Thyroid gland (tissue), 4 donors: Measurements from ENCODE around the gene ZNF469. TPM values are rescaled to one million over a fixed set of nuclear protein-coding genes. Genes with fewer than 3 reads are reported as not detected.

Source experiments
- DNase-seq, 2 donors: peaks; one replicate each; pipeline ENCODE4 v3.0.0-alpha.2; 2019
- H3K27ac ChIP-seq, 3 donors: fragments of 200-600 bp; sonication (generic); 1 replicate in 2 of 3; 2 replicates in 1 of 3; pipeline ENCODE4 v1.5.1; 2016 to 2019; ENCODE audit warnings: mild to moderate bottlenecking in 1 of 3, moderate library complexity in 1 of 3
- H3K27me3 ChIP-seq: fragments of 200-600 bp; sonication (generic); one replicate; pipeline ENCODE4 v1.5.1; 2019
- H3K36me3 ChIP-seq, 2 donors: fragments of 200-600 bp; sonication (generic); one replicate each; pipeline ENCODE4 v1.5.1; 2016 to 2019
- H3K4me1 ChIP-seq, 2 donors: fragments of 200-600 bp; sonication (generic); one replicate each; pipeline ENCODE4 v1.5.1; 2017 to 2019
- H3K4me3 ChIP-seq, 3 donors: fragments of 200-600 bp; sonication (generic); replicated peaks in 1 of 3; 1 replicate in 2 of 3; 2 replicates in 1 of 3; pipeline ENCODE4 v1.5.1; 2016; ENCODE audit warnings: mild to moderate bottlenecking in 1 of 3
- H3K9me3 ChIP-seq: fragments of 200-600 bp; sonication (generic); one replicate; pipeline ENCODE4 v1.5.1; 2017
- CTCF ChIP-seq, 6 experiments: fragments of 200-600 bp in 3 of 6; fragments of 450-650 bp in 3 of 6; sonication (generic) in 3 of 6; IDR thresholded peaks; one replicate each; pipeline ENCODE4 v1.5.1; 2016 to 2019; ENCODE audit warnings: antibody characterized with exemption in 6 of 6, mild to moderate bottlenecking in 2 of 6, inconsistent platforms in 1 of 6, moderate library complexity in 1 of 6
- POLR2A ChIP-seq, 2 donors: fragments of 450-650 bp; IDR thresholded peaks; one replicate each; pipeline ENCODE4 v1.6.1; 2017; ENCODE audit warnings: antibody characterized with exemption in 2 of 2, mild to moderate bottlenecking in 2 of 2, moderate library complexity in 1 of 2
- WGBS, 2 donors: methylation state at CpG; one replicate each; pipeline ENCODE4 v1.1.5; 2017; 5-methylcytosine and 5-hydroxymethylcytosine counted together
- intact Hi-C: fragments of 100-400 bp; cut with DNase I; formaldehyde crosslinking; loops from one replicate; pipeline ENCODE4 v1.15.1; 2023
- total RNA-seq, 4 donors: library from RNA; depleted of rRNA; stranded (reverse); fragments of >200 nt; gene quantifications; one replicate each; pipeline ENCODE4 v1.2.3, GENCODE V29; 2016

ZNF469 gene
- total RNA-seq, 4 donors from 2014 or later, result 0.22 to 0.96 (median 0.32) TPM

DNA sequence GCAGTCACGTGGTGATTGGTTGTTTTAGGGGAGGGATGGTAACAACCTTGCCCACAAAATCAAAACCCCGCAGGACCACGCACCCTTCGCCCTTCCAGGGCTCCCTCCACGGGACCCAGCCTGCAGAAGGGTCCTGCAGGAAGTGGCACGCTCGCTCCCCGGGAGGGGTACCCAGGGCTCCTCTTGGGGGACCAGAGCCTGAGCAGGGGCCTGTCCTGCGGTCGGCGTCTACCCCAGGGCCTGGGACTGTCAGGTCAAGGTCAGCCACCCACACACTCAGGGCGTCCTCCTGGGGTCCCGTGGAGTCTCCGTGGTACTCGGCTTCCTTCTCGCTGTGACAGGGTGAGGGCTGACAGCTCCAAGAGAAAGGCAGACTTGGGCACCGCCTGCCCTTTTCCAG lies 33.9 kb downstream of the ZNF469 start:
- no peak overlapping the region for H3K27ac ChIP-seq
- no peak for DNase-seq
- H3K4me1 ChIP-seq, result no peaks in the 10 kb centered on the region
- no peaks in the 10 kb centered on the region for H3K27me3 ChIP-seq
- intact Hi-C loops, result no loop called here
- H3K36me3 ChIP-seq, result no peaks in the 10 kb centered on the region
- H3K4me3 ChIP-seq, result no peak overlapping the region
- no peak for TF ChIP-seq POLR2A (IDR thresholded peaks at IDR 0.05)
- no peak for TF ChIP-seq CTCF (IDR thresholded peaks at IDR 0.05)
- WGBS, 2 donors, result 87 to 96% methylated on average over 4 to 7 of the region's 17 CpGs
- no peaks in the 10 kb centered on the region for H3K9me3 ChIP-seq

GRCh38 chr16:88417684-88418476 lies 35.1 kb downstream of the ZNF469 start:
- H3K27ac ChIP-seq, result no peak overlapping the region
- H3K36me3 ChIP-seq, result no peaks in the 10 kb centered on the region
- 88 to 97% methylated on average over 6 to 16 of the region's 17 CpGs for WGBS, 2 donors
- H3K9me3 ChIP-seq, result no peaks in the 10 kb centered on the region
- no peak for DNase-seq
- H3K4me1 ChIP-seq, result no peaks in the 10 kb centered on the region
- intact Hi-C loops, result no loop called here
- TF ChIP-seq CTCF (IDR thresholded peaks at IDR 0.05) (no peak), POLR2A (IDR thresholded peaks at IDR 0.05) (no peak)
- H3K27me3 ChIP-seq, result no peaks in the 10 kb centered on the region
- H3K4me3 ChIP-seq, result no peak overlapping the region

GRCh38 chr16:88418869-88419268 lies 36.1 kb downstream of the ZNF469 start:
- no peak for TF ChIP-seq CTCF (IDR thresholded peaks at IDR 0.05)
- no peak for TF ChIP-seq POLR2A (IDR thresholded peaks at IDR 0.05)
- H3K27ac ChIP-seq, result no peak overlapping the region
- DNase-seq, result no peak
- H3K36me3 ChIP-seq, result no peaks in the 10 kb centered on the region
- no peaks in the 10 kb centered on the region for H3K4me1 ChIP-seq
- H3K27me3 ChIP-seq, result no peaks in the 10 kb centered on the region
- no peak overlapping the region for H3K4me3 ChIP-seq
- no peaks in the 10 kb centered on the region for H3K9me3 ChIP-seq
- intact Hi-C loops, result no loop called here
- 71 to 74% methylated on average over 11 to 12 of the region's 18 CpGs for WGBS, 2 donors

GRCh38 chr16:88419790-88420189 lies 37.0 kb downstream of the ZNF469 start:
- WGBS, 2 donors, result 82 to 88% methylated on average over 8 to 10 of the region's 10 CpGs
- TF ChIP-seq CTCF (IDR thresholded peaks at IDR 0.05), result no peak
- TF ChIP-seq POLR2A (IDR thresholded peaks at IDR 0.05), result no peak

DNA sequence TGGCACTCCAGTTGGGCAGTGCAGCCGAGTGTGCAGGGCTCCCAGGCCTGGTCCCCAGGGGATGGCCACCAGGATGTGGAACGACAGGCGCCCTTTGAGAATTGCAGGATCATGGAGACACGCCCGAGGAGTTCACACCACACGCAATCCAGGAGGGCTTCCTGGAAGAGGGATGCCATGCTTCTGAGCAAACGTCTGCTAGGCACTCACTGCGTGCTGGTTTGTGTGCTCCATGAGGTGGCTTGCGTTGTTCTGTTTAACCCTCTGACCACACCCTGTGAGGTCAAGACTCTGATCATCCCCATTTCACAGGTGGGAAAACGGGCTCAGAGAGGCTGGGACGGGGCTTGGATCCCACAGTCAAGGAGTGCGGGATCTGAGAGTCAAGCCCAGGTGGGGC lies 37.7 kb downstream of the ZNF469 start:
- Histone ChIP-seq H3K27ac (no peak overlapping the region), H3K27me3 (no peaks in the 10 kb centered on the region), H3K9me3 (no peaks in the 10 kb centered on the region), H3K4me1 (no peaks in the 10 kb centered on the region), H3K4me3 (no peak overlapping the region), H3K36me3 (no peaks in the 10 kb centered on the region)
- 76 to 84% methylated on average over 6 to 12 of the region's 12 CpGs for WGBS, 2 donors
- intact Hi-C loops, result no loop called here
- no peak for DNase-seq
- no peak for TF ChIP-seq POLR2A (IDR thresholded peaks at IDR 0.05)
- no peak for TF ChIP-seq CTCF (IDR thresholded peaks at IDR 0.05)

More at GRCh38 chr16:88419790-88420189, 37.0 kb downstream of the ZNF469 start:
- Histone ChIP-seq H3K9me3 (no peaks in the 10 kb centered on the region), H3K4me3 (no peak overlapping the region), H3K36me3 (no peaks in the 10 kb centered on the region), H3K27me3 (no peaks in the 10 kb centered on the region), H3K4me1 (no peaks in the 10 kb centered on the region), H3K27ac (no peak overlapping the region)
- intact Hi-C loops, result no loop called here
- no peak for DNase-seq
